RWPE2 (cell line): ENCODE measurements around the gene NCOA3.

Experiments
- ATAC-seq: fragments of 200-7000 bp; cut with Tn5 transposase; 3 replicates; pipeline ENCODE4 v1.9.1; 2021; ENCODE audit warnings: low read depth
- DNase-seq: peaks from one replicate; pipeline ENCODE4 v3.0.0-alpha.2; 2020; ENCODE audit warnings: low spot score
- H3K27ac ChIP-seq: fragments of 450-650 bp; 2 replicates; pipeline ENCODE4 v1.5.1; 2017; ENCODE audit warnings: mild to moderate bottlenecking; ENCODE audit not compliant: poor library complexity, severe bottlenecking
- H3K27me3 ChIP-seq: fragments of 250-450 bp; sonication (Bioruptor Pico); 2 replicates; pipeline ENCODE4 v1.5.1; 2021; ENCODE audit warnings: mild to moderate bottlenecking, moderate library complexity; ENCODE audit not compliant: insufficient read depth, poor library complexity, severe bottlenecking
- H3K36me3 ChIP-seq: fragments of 250-450 bp; sonication (Bioruptor Pico); 2 replicates; pipeline ENCODE4 v1.5.1; 2020; ENCODE audit warnings: low read depth, mild to moderate bottlenecking, moderate library complexity
- H3K4me1 ChIP-seq: fragments of 250-450 bp; sonication (Bioruptor Pico); 2 replicates; pipeline ENCODE4 v1.5.1; 2021; ENCODE audit warnings: mild to moderate bottlenecking, moderate library complexity; ENCODE audit not compliant: insufficient read depth, poor library complexity, severe bottlenecking
- H3K4me3 ChIP-seq: fragments of 250-450 bp; sonication (Bioruptor Pico); 2 replicates; pipeline ENCODE4 v1.5.1; 2021; ENCODE audit warnings: mild to moderate bottlenecking, moderate library complexity; ENCODE audit not compliant: severe bottlenecking
- H3K9me3 ChIP-seq: fragments of 250-450 bp; sonication (Bioruptor Pico); 2 replicates; pipeline ENCODE4 v1.5.1; 2021; ENCODE audit warnings: mild to moderate bottlenecking, moderate library complexity; ENCODE audit not compliant: severe bottlenecking
- TF ChIP-seq, protein P1 (sequence below): fragments of 450-650 bp; IDR thresholded peaks from one replicate; pipeline ENCODE4 v1.5.1; 2017; ENCODE audit warnings: mild to moderate bottlenecking, moderate library complexity; ENCODE audit not compliant: poor library complexity, severe bottlenecking

Gene NCOA3

GRCh38 chr20:47611785-47612184 lies 110.1 kb downstream of the NCOA3 start:
- no peak for DNase-seq
- H3K4me3 ChIP-seq = no peak overlapping the region
- peaks cover 30% of the 10 kb centered on the region for H3K4me1 ChIP-seq
- no peak for ATAC-seq
- H3K36me3 ChIP-seq = no peaks in the 10 kb centered on the region
- TF ChIP-seq, protein P1, sequence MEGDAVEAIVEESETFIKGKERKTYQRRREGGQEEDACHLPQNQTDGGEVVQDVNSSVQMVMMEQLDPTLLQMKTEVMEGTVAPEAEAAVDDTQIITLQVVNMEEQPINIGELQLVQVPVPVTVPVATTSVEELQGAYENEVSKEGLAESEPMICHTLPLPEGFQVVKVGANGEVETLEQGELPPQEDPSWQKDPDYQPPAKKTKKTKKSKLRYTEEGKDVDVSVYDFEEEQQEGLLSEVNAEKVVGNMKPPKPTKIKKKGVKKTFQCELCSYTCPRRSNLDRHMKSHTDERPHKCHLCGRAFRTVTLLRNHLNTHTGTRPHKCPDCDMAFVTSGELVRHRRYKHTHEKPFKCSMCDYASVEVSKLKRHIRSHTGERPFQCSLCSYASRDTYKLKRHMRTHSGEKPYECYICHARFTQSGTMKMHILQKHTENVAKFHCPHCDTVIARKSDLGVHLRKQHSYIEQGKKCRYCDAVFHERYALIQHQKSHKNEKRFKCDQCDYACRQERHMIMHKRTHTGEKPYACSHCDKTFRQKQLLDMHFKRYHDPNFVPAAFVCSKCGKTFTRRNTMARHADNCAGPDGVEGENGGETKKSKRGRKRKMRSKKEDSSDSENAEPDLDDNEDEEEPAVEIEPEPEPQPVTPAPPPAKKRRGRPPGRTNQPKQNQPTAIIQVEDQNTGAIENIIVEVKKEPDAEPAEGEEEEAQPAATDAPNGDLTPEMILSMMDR = no peak
- no peaks in the 10 kb centered on the region for H3K9me3 ChIP-seq
- H3K27ac ChIP-seq = no peak overlapping the region
- no peaks in the 10 kb centered on the region for H3K27me3 ChIP-seq

DNA sequence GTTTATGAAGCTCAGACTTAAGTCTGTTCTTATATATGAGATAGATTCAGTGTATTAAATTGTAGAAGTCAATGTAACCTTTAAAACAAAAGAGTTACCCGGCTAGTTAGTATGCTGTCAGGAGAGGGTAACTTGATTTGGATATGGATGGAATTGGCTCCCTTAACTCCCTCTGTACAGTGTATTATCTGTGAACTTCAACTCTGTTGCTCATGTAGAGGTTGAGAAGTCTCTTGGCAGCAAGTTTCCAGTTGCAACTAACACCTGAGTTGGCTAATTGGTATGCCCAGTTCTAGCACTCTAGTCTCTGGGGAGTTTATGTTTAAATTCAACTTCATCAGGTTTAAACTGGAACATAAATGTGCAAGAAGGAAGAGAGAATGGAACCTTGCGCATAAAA lies 111.0 kb downstream of the NCOA3 start:
- H3K27ac ChIP-seq = no peak overlapping the region
- no peaks in the 10 kb centered on the region for H3K36me3 ChIP-seq
- DNase-seq = no peak
- H3K9me3 ChIP-seq = no peaks in the 10 kb centered on the region
- no peaks in the 10 kb centered on the region for H3K27me3 ChIP-seq
- TF ChIP-seq, protein P1 = no peak
- no peak for ATAC-seq
- peaks cover 21% of the 10 kb centered on the region for H3K4me1 ChIP-seq
- H3K4me3 ChIP-seq = no peak overlapping the region

GRCh38 chr20:47614703-47615309 lies 113.1 kb downstream of the NCOA3 start:
- Histone ChIP-seq H3K4me3 (no peak overlapping the region), H3K27ac (no peak overlapping the region), H3K4me1 (peaks cover 14% of the 10 kb centered on the region), H3K27me3 (no peaks in the 10 kb centered on the region), H3K9me3 (no peaks in the 10 kb centered on the region), H3K36me3 (no peaks in the 10 kb centered on the region)
- ATAC-seq (no peak), DNase-seq (no peak)
- TF ChIP-seq, protein P1 = no peak

GRCh38 chr20:47618479-47618878 lies 116.8 kb downstream of the NCOA3 start:
- DNase-seq = no peak
- ATAC-seq = no peak
- H3K36me3 ChIP-seq = peaks cover 18% of the 10 kb centered on the region
- H3K4me1 ChIP-seq = peaks cover 8% of the 10 kb centered on the region
- H3K9me3 ChIP-seq = no peaks in the 10 kb centered on the region
- H3K4me3 ChIP-seq = no peak overlapping the region
- no peak overlapping the region for H3K27ac ChIP-seq
- TF ChIP-seq, protein P1 = no peak
- no peaks in the 10 kb centered on the region for H3K27me3 ChIP-seq

- TF ChIP-seq, protein P1 = peak; percentile 100
- DNase-seq (no peak), ATAC-seq (peak; percentile 63; the same call in 2 of the 3 replicates)
- Histone ChIP-seq H3K4me3 (no peak overlapping the region), H3K36me3 (peaks cover 45% of the 10 kb centered on the region), H3K27ac (no peak overlapping the region), H3K9me3 (no peaks in the 10 kb centered on the region), H3K4me1 (peaks cover 8% of the 10 kb centered on the region), H3K27me3 (no peaks in the 10 kb centered on the region)
Measured at GRCh38 chr20:47620808-47621805, 119.4 kb downstream of the NCOA3 start.
